Calu3 (cell line): Measurements from ENCODE around the gene CDYL2. TPM values are rescaled to one million over a fixed set of nuclear protein-coding genes. Genes with fewer than 3 reads are reported as not detected.

Experiments used
- BruUV-seq: library from RNA; stranded (reverse); fragments of 400-500 nt; replicated peaks from 2 replicates; lab custom pipeline; 2021; lab: Mats Ljungman, UMichigan
- CTCF ChIA-PET: fragments of 300-600 bp; sonication (Branson Sonifier 250); formaldehyde crosslinking; loops from one replicate; lab custom pipeline; 2022; ENCODE audit warnings: antibody characterized with exemption; lab: Charles Lee
- DNase-seq: peaks from one replicate; pipeline ENCODE4 v3.0.0; 2022
- H3K27ac Mint-ChIP-seq: one replicate; pipeline ENCODE4 v1.8.0; 2022; ENCODE audit warnings: mixed read lengths; ENCODE audit not compliant: unreplicated experiment
- H3K27me3 Mint-ChIP-seq: one replicate; pipeline ENCODE4 v1.8.0; 2022; ENCODE audit warnings: mixed read lengths; ENCODE audit not compliant: unreplicated experiment
- H3K36me3 Mint-ChIP-seq: one replicate; pipeline ENCODE4 v1.8.0; 2022; ENCODE audit warnings: mild to moderate bottlenecking, moderate library complexity, mixed read lengths; ENCODE audit not compliant: insufficient read depth, unreplicated experiment
- H3K4me1 Mint-ChIP-seq: one replicate; pipeline ENCODE4 v1.8.0; 2022; ENCODE audit warnings: mild to moderate bottlenecking, low read depth, mixed read lengths; ENCODE audit not compliant: unreplicated experiment
- H3K4me3 Mint-ChIP-seq: one replicate; pipeline ENCODE4 v1.8.0; 2022; ENCODE audit warnings: mild to moderate bottlenecking, low read depth, moderate library complexity, mixed read lengths; ENCODE audit not compliant: unreplicated experiment
- H3K9me3 Mint-ChIP-seq: one replicate; pipeline ENCODE4 v1.8.0; 2022; ENCODE audit warnings: low read depth, mixed read lengths; ENCODE audit not compliant: unreplicated experiment
- CTCF ChIP-seq: fragments of 200-600 bp; IDR thresholded peaks from one replicate; pipeline ENCODE4 v1.8.0; 2022; ENCODE audit warnings: antibody characterized with exemption; ENCODE audit not compliant: unreplicated experiment
- intact Hi-C: fragments of 100-400 bp; cut with micrococcal nuclease; formaldehyde crosslinking; loops from one replicate; pipeline ENCODE4 v1.10.0; 2022; ENCODE audit not compliant: unreplicated experiment
- total RNA-seq: library from RNA; stranded (reverse); gene quantifications from 2 replicates; pipeline ENCODE4 v1.2.3, GENCODE V29; 2022

Gene CDYL2
- total RNA-seq, 1 experiment from 2014 or later = 1.0 TPM

- no peak for DNase-seq
- peaks cover 5% of the 10 kb centered on the region for H3K36me3 Mint-ChIP-seq
- no peaks in the 10 kb centered on the region for H3K4me1 Mint-ChIP-seq
- H3K4me3 Mint-ChIP-seq = no peak overlapping the region
- no TSS peak for BruUV-seq
- H3K27ac Mint-ChIP-seq = no peak overlapping the region
- CTCF ChIA-PET = no interaction called here
- TF ChIP-seq CTCF = no peak
- intact Hi-C loops = no loop called here
- H3K9me3 Mint-ChIP-seq = peaks cover 7% of the 10 kb centered on the region
- no peaks in the 10 kb centered on the region for H3K27me3 Mint-ChIP-seq
Measured at GRCh38 chr16:80616362-80616761, 188.0 kb downstream of the CDYL2 start.

GRCh38 chr16:80615735-80616134 lies 188.7 kb downstream of the CDYL2 start:
- H3K27me3 Mint-ChIP-seq = no peaks in the 10 kb centered on the region
- no TSS peak for BruUV-seq
- no peak overlapping the region for H3K27ac Mint-ChIP-seq
- peaks cover 5% of the 10 kb centered on the region for H3K36me3 Mint-ChIP-seq
- CTCF ChIA-PET = no interaction called here
- H3K9me3 Mint-ChIP-seq = peaks cover 7% of the 10 kb centered on the region
- no peak for TF ChIP-seq CTCF
- no peak for DNase-seq
- no peaks in the 10 kb centered on the region for H3K4me1 Mint-ChIP-seq
- intact Hi-C loops = no loop called here
- no peak overlapping the region for H3K4me3 Mint-ChIP-seq

- BruUV-seq = no TSS peak
- Mint-ChIP-seq H3K36me3 (peaks cover 5% of the 10 kb centered on the region), H3K4me3 (no peak overlapping the region), H3K27ac (no peak overlapping the region), H3K4me1 (no peaks in the 10 kb centered on the region), H3K9me3 (peaks cover 7% of the 10 kb centered on the region), H3K27me3 (no peaks in the 10 kb centered on the region)
- intact Hi-C loops = no loop called here
- no peak for DNase-seq
- TF ChIP-seq CTCF = no peak
- CTCF ChIA-PET = no interaction called here
Measured at GRCh38 chr16:80614908-80615671, 189.3 kb downstream of the CDYL2 start.

GRCh38 chr16:80612461-80613017 lies 191.9 kb downstream of the CDYL2 start:
- no TSS peak for BruUV-seq

More at GRCh38 chr16:80612461-80613017, 191.9 kb downstream of the CDYL2 start:
- CTCF ChIA-PET = no interaction called here
- no peaks in the 10 kb centered on the region for H3K27me3 Mint-ChIP-seq
- H3K4me1 Mint-ChIP-seq = no peaks in the 10 kb centered on the region
- no peak overlapping the region for H3K27ac Mint-ChIP-seq
- no peak for TF ChIP-seq CTCF
- H3K4me3 Mint-ChIP-seq = no peak overlapping the region
- intact Hi-C loops = no loop called here
- H3K36me3 Mint-ChIP-seq = peaks cover 5% of the 10 kb centered on the region
- no peak for DNase-seq
- peaks cover 5% of the 10 kb centered on the region for H3K9me3 Mint-ChIP-seq
